Cardiac muscle cell (in vitro differentiated cells and primary cell): ENCODE data around the gene SKI. TPM values are rescaled to one million over a fixed set of nuclear protein-coding genes. Genes with fewer than 3 reads are reported as not detected.
A peak's percentile ranks its signal among the peaks of the same experiment; 100 is the strongest.

Experiments
- DNase-seq, 2 donors: peaks; one replicate each; pipeline versions ENCODE4 v3.0.0 to v3.0.0-alpha.2; 2010 to 2017; ENCODE audit warnings: low read depth in 1 of 2, low spot score in 1 of 2
- H3K27ac ChIP-seq: fragments of 200-600 bp; sonication (generic); 2 replicates; pipeline ENCODE4 v1.5.1; 2016
- H3K27me3 ChIP-seq: fragments of 200-600 bp; sonication (generic); 2 replicates; pipeline ENCODE4 v1.6.0; 2016; ENCODE audit warnings: control low read depth
- H3K36me3 ChIP-seq: fragments of 200-600 bp; sonication (generic); 2 replicates; pipeline ENCODE4 v1.5.1; 2016; ENCODE audit warnings: control low read depth
- H3K4me1 ChIP-seq: fragments of 200-600 bp; sonication (generic); 2 replicates; pipeline ENCODE4 v1.8.1; 2017; ENCODE audit warnings: low read depth, mild to moderate bottlenecking, mixed run types
- H3K4me3 ChIP-seq: fragments of 200-600 bp; sonication (generic); 2 replicates; pipeline ENCODE4 v1.5.1; 2016; ENCODE audit warnings: mild to moderate bottlenecking
- H3K9me3 ChIP-seq: fragments of 200-600 bp; sonication (generic); 2 replicates; pipeline ENCODE4 v1.5.1; 2017; ENCODE audit warnings: low read depth, mild to moderate bottlenecking, control low read depth
- CTCF ChIP-seq: IDR thresholded peaks from 2 replicates; pipeline ENCODE4 v1.5.1; 2012; ENCODE audit warnings: low read depth, mild to moderate bottlenecking, low read length
- polyA plus RNA-seq: library from polyadenylated mRNA; unstranded; fragments of >200 nt; fragmentation: Nextera tagmentation; extraction: Ambion mirVana; gene quantifications from 2 replicates; pipeline ENCODE4 v1.2.1, GENCODE V29; 2016
- total RNA-seq: library from RNA; depleted of rRNA; stranded (reverse); fragments of >200 nt; gene quantifications from 2 replicates; pipeline ENCODE4 v1.2.3, GENCODE V29; 2016

Gene SKI
- total and polyA plus RNA-seq, 2 experiments from 2014 or later = 2.7 to 31.9 TPM

- DNase-seq = no peak
- Histone ChIP-seq H3K4me1 (peaks cover 27% of the 10 kb centered on the region), H3K27ac (peak overlapping the region; percentile 95), H3K4me3 (no peak overlapping the region), H3K36me3 (no peaks in the 10 kb centered on the region), H3K27me3 (no peaks in the 10 kb centered on the region), H3K9me3 (no peaks in the 10 kb centered on the region)
- no peak for TF ChIP-seq CTCF
These were observed 87.7 kb downstream of the SKI start for GRCh38 chr1:2315674-2316450.

- Histone ChIP-seq H3K4me1 (peaks cover 27% of the 10 kb centered on the region), H3K27ac (peak overlapping the region; percentile 95), H3K4me3 (no peak overlapping the region), H3K27me3 (no peaks in the 10 kb centered on the region), H3K9me3 (no peaks in the 10 kb centered on the region), H3K36me3 (no peaks in the 10 kb centered on the region)
- TF ChIP-seq CTCF = no peak
- DNase-seq = no peak
These were observed 88.4 kb downstream of the SKI start for GRCh38 chr1:2316451-2316961.

GRCh38 chr1:2317230-2318065 is 89.3 kb downstream of the SKI start:
- Histone ChIP-seq H3K27me3 (no peaks in the 10 kb centered on the region), H3K4me3 (no peak overlapping the region), H3K9me3 (no peaks in the 10 kb centered on the region), H3K4me1 (peaks cover 36% of the 10 kb centered on the region), H3K36me3 (no peaks in the 10 kb centered on the region), H3K27ac (peak overlapping the region; percentile 95)
- no peak for TF ChIP-seq CTCF
- no peak for DNase-seq

GRCh38 chr1:2318314-2319278 is 90.5 kb downstream of the SKI start:
- Histone ChIP-seq H3K4me1 (peaks cover 38% of the 10 kb centered on the region), H3K9me3 (no peaks in the 10 kb centered on the region), H3K4me3 (no peak overlapping the region), H3K27ac (no peak overlapping the region), H3K27me3 (no peaks in the 10 kb centered on the region), H3K36me3 (no peaks in the 10 kb centered on the region)
- DNase-seq = no peak
- no peak for TF ChIP-seq CTCF

GRCh38 chr1:2319291-2319690 is 91.2 kb downstream of the SKI start:
- no peak for TF ChIP-seq CTCF
- DNase-seq = no peak
- no peak overlapping the region for H3K4me3 ChIP-seq
- no peaks in the 10 kb centered on the region for H3K27me3 ChIP-seq
- no peaks in the 10 kb centered on the region for H3K36me3 ChIP-seq
- peaks cover 32% of the 10 kb centered on the region for H3K4me1 ChIP-seq
- H3K9me3 ChIP-seq = no peaks in the 10 kb centered on the region
- no peak overlapping the region for H3K27ac ChIP-seq
